ENCODE results near the gene MYH9. TPM values are rescaled to one million over a fixed set of nuclear protein-coding genes. Genes with fewer than 3 reads are reported as not detected.

Gene MYH9
- total RNA-seq, 1 donor = 340 TPM

GRCh38 chr22:36319595-36320497, 67.9 kb downstream of the MYH9 start:
- Histone ChIP-seq H3K4me1 (ENCODE audit: insufficient read depth, low read length) (no peaks in the 10 kb centered on the region), H3K4me3 (ENCODE audit: low read length) (no peak overlapping the region), H3K9me3 (ENCODE audit: low read depth, low read length) (no peaks in the 10 kb centered on the region), H3K27me3 (ENCODE audit: insufficient read depth, low read length) (no peaks in the 10 kb centered on the region)

- Histone ChIP-seq H3K9me3 (ENCODE audit: low read depth, low read length) (no peaks in the 10 kb centered on the region), H3K4me1 (ENCODE audit: insufficient read depth, low read length) (no peaks in the 10 kb centered on the region), H3K27me3 (ENCODE audit: insufficient read depth, low read length) (no peaks in the 10 kb centered on the region), H3K4me3 (ENCODE audit: low read length) (no peak overlapping the region)
Measured at GRCh38 chr22:36318442-36318841, 69.3 kb downstream of the MYH9 start.

- Histone ChIP-seq H3K4me3 (ENCODE audit: low read length) (no peak overlapping the region), H3K27me3 (ENCODE audit: insufficient read depth, low read length) (no peaks in the 10 kb centered on the region), H3K9me3 (ENCODE audit: low read depth, low read length) (no peaks in the 10 kb centered on the region), H3K4me1 (ENCODE audit: insufficient read depth, low read length) (no peaks in the 10 kb centered on the region)
Measured at GRCh38 chr22:36317658-36318271, 70.0 kb downstream of the MYH9 start.

GRCh38 chr22:36316419-36316818, 71.3 kb downstream of the MYH9 start:
- no peaks in the 10 kb centered on the region for H3K4me1 ChIP-seq (ENCODE audit: insufficient read depth, low read length)

GRCh38 chr22:36315325-36315724, 72.4 kb downstream of the MYH9 start:
- no peaks in the 10 kb centered on the region for H3K9me3 ChIP-seq (ENCODE audit: low read depth, low read length)
- no peak overlapping the region for H3K4me3 ChIP-seq (ENCODE audit: low read length)
- H3K27me3 ChIP-seq (ENCODE audit: insufficient read depth, low read length) = no peaks in the 10 kb centered on the region

More at GRCh38 chr22:36316419-36316818, 71.3 kb downstream of the MYH9 start:
- Histone ChIP-seq H3K9me3 (ENCODE audit: low read depth, low read length) (no peaks in the 10 kb centered on the region), H3K27me3 (ENCODE audit: insufficient read depth, low read length) (no peaks in the 10 kb centered on the region), H3K4me3 (ENCODE audit: low read length) (no peak overlapping the region)

GRCh38 chr22:36311386-36312085, 76.2 kb downstream of the MYH9 start:
- Histone ChIP-seq H3K9me3 (ENCODE audit: low read depth, low read length) (no peaks in the 10 kb centered on the region), H3K4me1 (ENCODE audit: insufficient read depth, low read length) (no peaks in the 10 kb centered on the region), H3K4me3 (ENCODE audit: low read length) (no peak overlapping the region), H3K27me3 (ENCODE audit: insufficient read depth, low read length) (no peaks in the 10 kb centered on the region)

More at GRCh38 chr22:36315325-36315724, 72.4 kb downstream of the MYH9 start:
- H3K4me1 ChIP-seq (ENCODE audit: insufficient read depth, low read length) = no peaks in the 10 kb centered on the region

GRCh38 chr22:36308880-36309279, 78.9 kb downstream of the MYH9 start:
- Histone ChIP-seq H3K27me3 (ENCODE audit: insufficient read depth, low read length) (no peaks in the 10 kb centered on the region), H3K9me3 (ENCODE audit: low read depth, low read length) (no peaks in the 10 kb centered on the region), H3K4me1 (ENCODE audit: insufficient read depth, low read length) (no peaks in the 10 kb centered on the region), H3K4me3 (ENCODE audit: low read length) (no peak overlapping the region)

GRCh38 chr22:36306227-36306626, 81.5 kb downstream of the MYH9 start:
- no peaks in the 10 kb centered on the region for H3K27me3 ChIP-seq (ENCODE audit: insufficient read depth, low read length)

GRCh38 chr22:36305813-36306212, 82.0 kb downstream of the MYH9 start:
- H3K9me3 ChIP-seq (ENCODE audit: low read depth, low read length) = no peaks in the 10 kb centered on the region
- peaks cover 5% of the 10 kb centered on the region for H3K4me1 ChIP-seq (ENCODE audit: insufficient read depth, low read length)
- no peak overlapping the region for H3K4me3 ChIP-seq (ENCODE audit: low read length)
- H3K27me3 ChIP-seq (ENCODE audit: insufficient read depth, low read length) = no peaks in the 10 kb centered on the region

More at GRCh38 chr22:36306227-36306626, 81.5 kb downstream of the MYH9 start:
- H3K4me1 ChIP-seq (ENCODE audit: insufficient read depth, low read length) = peaks cover 5% of the 10 kb centered on the region
- H3K4me3 ChIP-seq (ENCODE audit: low read length) = no peak overlapping the region
- H3K9me3 ChIP-seq (ENCODE audit: low read depth, low read length) = no peaks in the 10 kb centered on the region

GRCh38 chr22:36304429-36304828, 83.3 kb downstream of the MYH9 start:
- Histone ChIP-seq H3K4me1 (ENCODE audit: insufficient read depth, low read length) (peaks cover 5% of the 10 kb centered on the region), H3K9me3 (ENCODE audit: low read depth, low read length) (no peaks in the 10 kb centered on the region), H3K4me3 (ENCODE audit: low read length) (no peak overlapping the region), H3K27me3 (ENCODE audit: insufficient read depth, low read length) (no peaks in the 10 kb centered on the region)

GRCh38 chr22:36303874-36304273, 83.9 kb downstream of the MYH9 start:
- H3K4me3 ChIP-seq (ENCODE audit: low read length) = no peak overlapping the region
- H3K27me3 ChIP-seq (ENCODE audit: insufficient read depth, low read length) = no peaks in the 10 kb centered on the region
- H3K4me1 ChIP-seq (ENCODE audit: insufficient read depth, low read length) = peaks cover 5% of the 10 kb centered on the region
- no peaks in the 10 kb centered on the region for H3K9me3 ChIP-seq (ENCODE audit: low read depth, low read length)

GRCh38 chr22:36303115-36303467, 84.7 kb downstream of the MYH9 start:
- no peak overlapping the region for H3K4me3 ChIP-seq (ENCODE audit: low read length)
- no peaks in the 10 kb centered on the region for H3K9me3 ChIP-seq (ENCODE audit: low read depth, low read length)
- no peaks in the 10 kb centered on the region for H3K27me3 ChIP-seq (ENCODE audit: insufficient read depth, low read length)
- H3K4me1 ChIP-seq (ENCODE audit: insufficient read depth, low read length) = peaks cover 5% of the 10 kb centered on the region

- H3K27me3 ChIP-seq (ENCODE audit: insufficient read depth, low read length) = no peaks in the 10 kb centered on the region
- no peaks in the 10 kb centered on the region for H3K9me3 ChIP-seq (ENCODE audit: low read depth, low read length)
- H3K4me3 ChIP-seq (ENCODE audit: low read length) = no peak overlapping the region
- peaks cover 5% of the 10 kb centered on the region for H3K4me1 ChIP-seq (ENCODE audit: insufficient read depth, low read length)
Measured at GRCh38 chr22:36302439-36303114, 85.2 kb downstream of the MYH9 start.

GRCh38 chr22:36301851-36302250, 85.9 kb downstream of the MYH9 start:
- Histone ChIP-seq H3K27me3 (ENCODE audit: insufficient read depth, low read length) (no peaks in the 10 kb centered on the region), H3K4me3 (ENCODE audit: low read length) (no peak overlapping the region), H3K9me3 (ENCODE audit: low read depth, low read length) (no peaks in the 10 kb centered on the region), H3K4me1 (ENCODE audit: insufficient read depth, low read length) (peaks cover 5% of the 10 kb centered on the region)

GRCh38 chr22:36301384-36301828, 86.4 kb downstream of the MYH9 start:
- Histone ChIP-seq H3K4me3 (ENCODE audit: low read length) (no peak overlapping the region), H3K9me3 (ENCODE audit: low read depth, low read length) (no peaks in the 10 kb centered on the region), H3K4me1 (ENCODE audit: insufficient read depth, low read length) (peaks cover 5% of the 10 kb centered on the region), H3K27me3 (ENCODE audit: insufficient read depth, low read length) (no peaks in the 10 kb centered on the region)

Data from mononuclear cell (primary cell).